Neuron (in vitro differentiated cells): ENCODE data around the gene LEUTX.
"Not testable (repeated sequence)": the region's sequence is repeated elsewhere in the genome, so short reads cannot be mapped to it uniquely, and the experiment has no call there.

Experiments
- H2AFZ ChIP-seq: one replicate; pipeline ENCODE4 v1.6.1; 2013; ENCODE audit warnings: low read depth, mild to moderate bottlenecking, inconsistent platforms, low read length, moderate library complexity
- H3K27me3 ChIP-seq: one replicate; pipeline ENCODE4 v1.6.1; 2013; ENCODE audit warnings: low read length; ENCODE audit not compliant: insufficient read depth
- H3K36me3 ChIP-seq: one replicate; pipeline ENCODE4 v1.6.1; 2013; ENCODE audit warnings: low read length; ENCODE audit not compliant: insufficient read depth
- H3K4me1 ChIP-seq: one replicate; pipeline ENCODE4 v1.6.1; 2013; ENCODE audit warnings: low read length; ENCODE audit not compliant: insufficient read depth
- H3K4me3 ChIP-seq: 2 replicates; pipeline ENCODE4 v1.5.1; 2013; ENCODE audit warnings: mild to moderate bottlenecking, low read length, moderate library complexity
- H3K9me3 ChIP-seq: one replicate; pipeline ENCODE4 v1.6.1; 2013; ENCODE audit warnings: low read length

LEUTX gene

DNA sequence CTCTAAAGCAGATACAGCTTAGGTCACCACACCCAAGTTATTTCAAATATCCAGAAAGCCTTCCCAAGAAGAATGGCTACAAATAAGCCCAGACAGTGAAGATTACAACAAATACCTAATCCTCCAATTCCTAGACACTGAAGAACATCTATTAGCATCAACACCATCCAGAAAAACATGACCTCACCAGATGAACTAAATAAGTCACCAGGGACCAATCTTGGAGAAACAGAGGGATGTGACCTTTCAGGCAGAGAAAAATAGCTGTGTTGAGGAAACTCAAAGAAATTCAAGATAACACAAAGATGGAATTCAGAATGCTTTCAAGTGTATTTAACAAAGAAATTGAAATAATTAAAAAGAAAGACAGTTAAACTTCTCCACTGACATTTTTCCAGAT lies 25.9 kb upstream of the LEUTX start:
- Histone ChIP-seq H3K4me3 (no peak overlapping the region), H3K36me3 (no peaks in the 10 kb centered on the region), H3K4me1 (no peaks in the 10 kb centered on the region), H3K9me3 (no peaks in the 10 kb centered on the region), H3K27me3 (peaks cover 12% of the 10 kb centered on the region), H2AFZ (no peak overlapping the region)

DNA sequence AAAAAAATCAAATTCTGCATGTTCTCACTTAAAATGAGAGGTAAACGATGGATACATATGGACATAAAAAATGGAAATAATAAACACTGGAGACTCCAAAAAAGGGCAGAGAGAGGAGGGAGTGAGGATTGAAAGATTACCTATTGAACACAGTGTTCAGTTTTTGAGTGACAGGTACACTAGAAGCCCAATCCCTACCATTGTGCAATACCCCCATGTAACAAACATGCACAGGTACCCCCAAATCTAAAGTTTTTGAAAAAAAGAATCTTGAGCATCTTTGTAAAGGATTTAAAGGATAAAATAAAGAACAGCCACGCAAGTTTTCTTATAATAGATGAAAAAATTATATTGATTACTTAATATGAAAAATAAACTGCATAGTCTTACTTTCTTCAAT lies 24.1 kb upstream of the LEUTX start:
- peaks cover 12% of the 10 kb centered on the region for H3K27me3 ChIP-seq
- no peak overlapping the region for H3K4me3 ChIP-seq
- H3K9me3 ChIP-seq: no peaks in the 10 kb centered on the region
- H3K4me1 ChIP-seq: no peaks in the 10 kb centered on the region
- no peak overlapping the region for H2AFZ ChIP-seq
- H3K36me3 ChIP-seq: no peaks in the 10 kb centered on the region

DNA sequence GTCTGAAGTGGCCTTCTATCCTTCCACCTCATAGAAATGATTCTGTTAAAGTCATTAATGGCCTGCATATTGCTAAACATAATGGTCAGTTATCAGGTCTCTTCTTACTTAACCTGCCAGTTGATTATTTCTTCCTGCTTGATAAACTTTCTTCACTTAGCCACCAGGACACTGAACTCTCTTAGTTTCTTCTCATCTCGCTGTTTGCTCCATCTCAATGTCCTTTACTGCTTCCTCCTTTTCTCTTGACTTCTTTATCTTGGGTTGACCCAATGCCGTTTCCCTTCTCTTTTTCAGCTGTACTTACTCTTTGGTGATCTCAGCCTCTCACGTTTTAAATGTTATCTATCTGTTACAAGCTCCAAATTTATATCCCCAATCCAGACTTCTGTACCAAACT lies 23.7 kb upstream of the LEUTX start:
- Histone ChIP-seq H3K27me3 (peaks cover 11% of the 10 kb centered on the region), H3K36me3 (no peaks in the 10 kb centered on the region), H3K4me1 (peaks cover under 1% of the 10 kb centered on the region), H3K9me3 (no peaks in the 10 kb centered on the region), H3K4me3 (no peak overlapping the region), H2AFZ (no peak overlapping the region)

DNA sequence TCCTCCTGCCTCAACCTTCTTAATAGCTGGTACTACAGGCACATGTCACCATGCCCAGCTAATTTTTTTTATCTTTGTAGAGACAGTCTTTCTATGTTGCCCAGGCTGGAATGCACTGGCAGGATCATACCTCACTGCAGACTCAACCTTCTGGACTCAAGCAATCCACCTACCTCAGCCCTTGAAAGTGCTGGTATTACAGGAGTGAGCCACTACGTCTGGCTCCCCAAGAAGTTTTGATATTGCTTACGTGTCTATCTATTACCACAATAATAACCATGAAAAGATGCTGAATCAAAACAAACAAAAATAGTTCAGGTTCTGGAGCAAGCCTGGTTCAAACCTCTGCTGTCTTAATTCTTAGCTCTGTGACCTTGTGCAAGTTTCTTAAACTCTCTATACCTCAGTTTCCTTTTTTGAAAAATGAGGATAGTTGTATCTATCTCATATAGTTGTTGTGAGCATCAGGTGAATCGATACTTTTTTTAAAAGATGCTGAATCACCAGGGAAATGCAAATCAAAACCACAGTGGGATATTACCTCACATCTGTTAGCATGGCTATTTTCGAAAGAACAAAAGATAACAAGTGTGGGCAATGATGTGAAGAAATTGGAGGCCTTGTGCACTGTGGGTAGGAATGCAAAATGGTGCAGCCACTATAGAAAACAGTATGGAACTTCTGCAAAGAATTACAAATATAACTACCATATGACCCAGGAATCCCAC lies 19.0 kb upstream of the LEUTX start:
- Histone ChIP-seq H3K9me3 (no peaks in the 10 kb centered on the region), H3K4me3 (no peak overlapping the region), H3K4me1 (peaks cover 4% of the 10 kb centered on the region), H3K36me3 (no peaks in the 10 kb centered on the region), H2AFZ (no peak overlapping the region), H3K27me3 (peaks cover 2% of the 10 kb centered on the region)

DNA sequence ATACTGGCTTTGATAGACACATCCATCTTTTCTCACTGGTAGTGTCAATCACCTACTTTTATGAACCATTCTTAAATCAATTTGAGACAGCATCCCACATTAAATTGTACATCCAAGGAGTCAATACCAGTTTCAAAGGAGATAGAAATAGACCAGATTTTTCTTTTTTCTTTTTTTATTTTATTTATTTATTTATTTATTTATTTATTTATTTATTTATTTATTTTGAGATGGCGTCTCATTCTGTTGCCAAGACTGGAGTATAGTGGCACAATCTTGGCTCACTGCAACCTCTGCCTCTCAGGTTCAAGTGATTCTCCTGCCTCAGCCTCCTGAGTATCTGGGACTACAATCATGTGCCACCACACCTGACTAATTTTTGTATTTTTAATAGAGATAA lies 16.8 kb upstream of the LEUTX start:
- not testable (repeated sequence) for H3K4me3 ChIP-seq, H2AFZ ChIP-seq, H3K36me3 ChIP-seq, H3K4me1 ChIP-seq, H3K9me3 ChIP-seq, H3K27me3 ChIP-seq

DNA sequence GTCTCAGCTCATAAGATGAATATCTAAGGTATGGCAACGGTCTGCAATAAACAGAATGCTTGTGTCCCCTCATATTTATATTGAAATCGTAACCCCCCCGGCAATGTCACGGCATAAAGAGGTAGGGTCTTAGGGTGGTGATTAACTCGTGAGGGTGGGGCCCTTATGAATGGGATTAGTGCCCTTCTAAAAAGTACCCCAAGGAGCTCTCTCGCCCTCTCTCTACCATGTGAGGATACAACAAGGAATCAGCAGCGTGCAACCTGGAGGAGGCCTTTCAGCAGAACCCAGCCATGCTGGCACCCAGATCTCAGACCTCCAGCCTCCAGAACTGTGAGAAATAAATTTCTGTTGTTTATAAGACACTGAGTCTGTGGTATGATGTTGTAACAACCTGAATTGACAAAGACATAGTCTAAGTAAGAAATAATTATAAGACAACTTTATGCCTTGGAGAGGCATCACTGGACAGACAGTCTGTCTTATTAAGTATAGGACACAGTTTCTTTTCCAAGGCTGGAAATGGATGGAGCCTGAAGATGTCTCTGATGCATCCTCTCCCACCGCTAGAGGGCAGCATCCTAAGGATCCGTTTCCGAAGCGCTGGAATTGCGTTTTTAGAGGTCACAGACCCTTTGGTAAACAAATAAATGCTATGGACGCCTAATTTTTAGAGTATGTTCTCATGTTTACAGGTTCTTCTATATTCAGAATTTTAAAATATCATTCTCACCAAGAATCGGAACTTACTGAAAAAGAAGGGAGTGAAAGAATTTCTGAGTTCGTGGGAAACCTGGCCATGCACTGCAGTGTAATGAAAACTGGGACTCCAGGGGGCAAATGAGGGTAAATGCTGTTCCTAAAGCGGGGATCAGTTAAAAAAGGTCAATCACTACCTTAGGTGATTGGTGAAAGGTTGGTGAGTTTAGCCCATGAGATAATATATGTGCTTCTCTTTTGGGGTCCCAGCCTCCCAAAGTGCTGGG lies 13.3 kb upstream of the LEUTX start:
- H3K27me3 ChIP-seq: no peaks in the 10 kb centered on the region

DNA sequence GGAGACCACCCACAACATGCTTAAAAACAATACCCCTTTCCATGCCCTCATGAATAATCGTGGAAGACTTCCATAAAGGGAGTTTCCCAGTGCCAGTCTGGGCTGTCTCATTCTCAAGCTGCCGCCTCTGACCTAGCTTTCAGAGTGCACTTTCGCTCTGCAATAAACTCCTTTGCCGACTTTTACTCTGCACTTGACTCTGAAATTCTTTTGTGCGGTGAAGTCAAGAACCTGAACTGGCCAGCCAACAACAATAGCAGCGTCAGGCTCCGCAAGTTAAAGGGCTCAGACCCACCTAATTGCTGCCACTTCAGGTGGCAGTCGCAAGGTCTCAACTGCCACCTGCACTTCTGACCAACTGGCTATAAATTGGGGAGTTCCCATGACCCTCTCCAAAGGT lies 10.3 kb upstream of the LEUTX start:
- H3K9me3 ChIP-seq: peaks cover 2% of the 10 kb centered on the region
- H3K36me3 ChIP-seq: no peaks in the 10 kb centered on the region

More for the DNA sequence above, 13.3 kb upstream of the LEUTX start:
- no peaks in the 10 kb centered on the region for H3K4me1 ChIP-seq
- H3K9me3 ChIP-seq: peaks cover 2% of the 10 kb centered on the region
- no peak overlapping the region for H3K4me3 ChIP-seq
- no peak overlapping the region for H2AFZ ChIP-seq
- no peaks in the 10 kb centered on the region for H3K36me3 ChIP-seq

DNA sequence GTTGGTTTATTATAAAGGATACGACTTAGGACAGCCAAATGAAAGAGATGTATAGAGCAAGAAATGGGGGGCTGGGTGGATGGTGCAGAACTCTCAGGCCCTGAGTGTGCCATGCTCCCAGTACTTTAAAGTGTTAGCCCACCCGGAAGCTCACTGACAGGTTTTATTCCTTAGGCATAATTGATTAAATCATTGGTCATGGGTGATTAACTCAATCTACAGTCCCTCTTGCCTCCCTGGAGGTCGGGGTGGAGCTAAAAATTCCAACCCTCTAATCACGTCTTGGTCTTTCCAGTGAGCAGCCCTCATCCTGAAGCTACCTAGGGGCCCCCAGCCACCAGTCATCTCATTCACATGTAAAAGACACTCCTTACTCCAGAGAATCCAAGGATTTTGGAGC lies 9.9 kb upstream of the LEUTX start:
- H3K4me1 ChIP-seq: no peaks in the 10 kb centered on the region
- H2AFZ ChIP-seq: no peak overlapping the region
- H3K4me3 ChIP-seq: no peak overlapping the region
- H3K36me3 ChIP-seq: no peaks in the 10 kb centered on the region
- peaks cover 2% of the 10 kb centered on the region for H3K9me3 ChIP-seq
- H3K27me3 ChIP-seq: peaks cover 4% of the 10 kb centered on the region

More for the DNA sequence above, 10.3 kb upstream of the LEUTX start:
- Histone ChIP-seq H3K27me3 (peaks cover 4% of the 10 kb centered on the region), H3K4me1 (no peaks in the 10 kb centered on the region), H2AFZ (no peak overlapping the region), H3K4me3 (no peak overlapping the region)

DNA sequence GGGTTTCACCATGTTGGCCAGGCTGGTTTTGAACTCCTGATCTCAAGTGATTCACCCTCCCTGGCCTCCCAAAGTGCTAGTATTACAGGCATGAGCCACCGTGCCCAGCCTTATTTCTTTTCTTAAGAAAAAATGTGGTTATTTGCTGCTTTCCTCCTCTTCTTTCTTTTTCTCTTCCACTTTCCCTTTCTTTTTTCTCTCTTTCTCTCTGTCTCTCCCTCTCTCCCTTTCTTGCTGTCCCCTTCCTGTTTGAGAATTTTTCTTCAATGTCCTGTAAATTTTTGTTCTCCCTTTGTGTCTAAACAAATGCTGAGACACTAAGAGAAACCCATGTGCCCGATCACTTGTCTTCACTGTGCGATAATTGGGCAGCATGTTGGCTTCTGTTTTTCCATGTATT lies 2.2 kb downstream of the LEUTX start:
- Histone ChIP-seq H3K4me1 (no peaks in the 10 kb centered on the region), H3K9me3 (peaks cover 2% of the 10 kb centered on the region), H3K36me3 (no peaks in the 10 kb centered on the region), H2AFZ (no peak overlapping the region), H3K4me3 (no peak overlapping the region), H3K27me3 (peaks cover 8% of the 10 kb centered on the region)

DNA sequence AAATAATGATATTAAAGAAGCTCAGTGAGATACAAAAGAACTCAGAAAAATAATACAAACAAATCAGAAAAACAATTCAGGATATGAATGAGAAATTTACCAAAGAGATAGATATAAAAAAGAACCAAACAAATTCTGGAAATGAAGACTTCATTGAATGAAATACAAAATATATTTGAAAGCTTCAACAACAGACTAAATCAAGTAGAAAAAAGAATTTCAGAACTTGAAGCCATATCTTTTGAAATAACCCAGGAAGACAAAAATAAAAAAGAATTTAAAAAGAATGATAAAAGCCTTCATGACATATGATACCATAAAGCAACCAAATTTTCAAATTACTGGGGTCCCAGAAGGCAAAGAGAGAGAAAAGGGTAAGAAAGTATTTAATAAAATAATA lies 9.6 kb downstream of the LEUTX start:
- Histone ChIP-seq H2AFZ (no peak overlapping the region), H3K27me3 (peaks cover 3% of the 10 kb centered on the region), H3K4me1 (no peaks in the 10 kb centered on the region), H3K4me3 (no peak overlapping the region), H3K36me3 (no peaks in the 10 kb centered on the region), H3K9me3 (peaks cover 2% of the 10 kb centered on the region)

DNA sequence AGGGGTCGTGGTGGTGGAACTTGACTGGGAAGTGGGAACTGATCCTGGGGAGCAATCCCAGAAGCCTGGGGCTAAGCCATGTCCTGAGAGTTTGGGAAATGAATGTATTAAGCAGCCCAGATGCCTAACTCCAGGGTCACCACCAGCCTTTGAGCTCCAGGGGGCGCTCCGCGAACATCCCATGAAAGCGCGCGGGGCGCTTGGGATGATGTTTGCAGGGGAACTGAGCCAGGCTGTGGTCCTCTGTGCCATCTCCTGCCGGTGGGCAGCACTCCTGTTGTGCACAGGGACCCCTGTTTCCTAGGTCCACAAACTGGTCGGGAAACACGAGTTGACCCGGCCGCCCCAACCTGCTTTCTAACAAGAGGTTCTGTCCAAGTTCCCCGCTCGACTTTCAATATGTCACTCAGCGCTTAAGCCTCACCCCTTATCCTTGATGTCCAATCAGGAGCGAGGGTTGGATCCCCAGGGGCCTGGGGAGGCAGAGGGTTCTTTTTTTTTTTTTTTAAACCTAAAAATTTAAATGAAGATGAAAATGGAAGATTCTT lies 14.4 kb downstream of the LEUTX start:
- Histone ChIP-seq H3K9me3 (no peaks in the 10 kb centered on the region), H3K36me3 (no peaks in the 10 kb centered on the region), H3K4me3 (peak overlapping the region; percentile 55), H3K27me3 (peaks cover 11% of the 10 kb centered on the region), H3K4me1 (no peaks in the 10 kb centered on the region), H2AFZ (peak overlapping the region; percentile 69)

DNA sequence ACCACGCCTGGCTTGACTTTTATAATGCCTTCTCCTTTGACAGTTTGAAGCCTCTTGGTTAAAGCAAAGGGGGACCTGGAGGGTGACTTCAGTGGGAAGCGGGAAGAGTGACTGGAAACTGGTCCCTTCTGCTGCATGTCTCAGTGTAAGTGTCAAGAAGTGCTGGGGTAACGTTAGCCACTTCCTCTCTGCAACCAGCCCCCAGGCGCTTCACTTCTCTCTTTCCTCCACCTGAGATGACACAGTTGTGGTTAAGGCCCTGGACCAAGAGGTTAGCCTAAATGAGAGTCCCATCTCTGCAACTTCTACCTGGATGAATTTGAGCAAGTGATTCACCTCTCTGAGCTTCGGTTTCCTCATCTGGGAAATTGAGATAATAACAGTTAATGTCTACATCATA lies 16.3 kb downstream of the LEUTX start:
- Histone ChIP-seq H2AFZ (no peak overlapping the region), H3K4me3 (no peak overlapping the region), H3K27me3 (peaks cover 11% of the 10 kb centered on the region), H3K9me3 (no peaks in the 10 kb centered on the region), H3K4me1 (no peaks in the 10 kb centered on the region), H3K36me3 (no peaks in the 10 kb centered on the region)

DNA sequence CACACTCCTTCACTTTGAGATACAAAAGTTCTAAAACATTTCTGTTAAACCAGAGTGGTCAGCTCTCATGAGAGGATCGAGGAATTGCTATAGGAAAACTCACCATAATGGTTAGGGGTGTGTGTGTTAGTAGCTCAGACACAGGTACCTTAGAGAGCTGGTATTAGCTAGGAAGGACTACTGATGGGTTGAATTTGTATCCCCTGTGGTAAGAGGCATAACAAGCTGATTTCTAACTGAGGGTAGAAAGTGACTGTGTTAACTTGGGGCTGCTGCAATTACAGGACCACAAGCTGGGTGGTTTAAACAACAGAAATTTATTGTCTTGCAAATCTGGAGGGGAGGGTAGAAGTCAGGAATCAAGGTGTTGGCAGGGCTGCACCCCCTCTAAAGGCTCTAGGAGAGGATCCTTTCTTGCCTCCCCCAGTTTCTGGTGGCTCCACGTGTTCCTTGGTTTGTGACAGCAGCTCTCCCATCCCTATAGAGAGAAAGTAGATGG lies 17.4 kb downstream of the LEUTX start:
- H3K9me3 ChIP-seq: no peaks in the 10 kb centered on the region
- no peak overlapping the region for H2AFZ ChIP-seq
- peaks cover 11% of the 10 kb centered on the region for H3K27me3 ChIP-seq
- H3K4me3 ChIP-seq: no peak overlapping the region
- no peaks in the 10 kb centered on the region for H3K4me1 ChIP-seq
- no peaks in the 10 kb centered on the region for H3K36me3 ChIP-seq
